Cardiac muscle cell (in vitro differentiated cells and primary cell): ENCODE results near the gene ATMIN. TPM values are rescaled to one million over a fixed set of nuclear protein-coding genes. Genes with fewer than 3 reads are reported as not detected.

Source experiments
- DNase-seq, 2 donors: peaks; one replicate each; pipeline versions ENCODE4 v3.0.0 to v3.0.0-alpha.2; 2010 to 2017; ENCODE audit warnings: low read depth in 1 of 2, low spot score in 1 of 2
- H3K27ac ChIP-seq: fragments of 200-600 bp; sonication (generic); 2 replicates; pipeline ENCODE4 v1.5.1; 2016
- H3K27me3 ChIP-seq: fragments of 200-600 bp; sonication (generic); 2 replicates; pipeline ENCODE4 v1.6.0; 2016; ENCODE audit warnings: control low read depth
- H3K36me3 ChIP-seq: fragments of 200-600 bp; sonication (generic); 2 replicates; pipeline ENCODE4 v1.5.1; 2016; ENCODE audit warnings: control low read depth
- H3K4me1 ChIP-seq: fragments of 200-600 bp; sonication (generic); 2 replicates; pipeline ENCODE4 v1.8.1; 2017; ENCODE audit warnings: low read depth, mild to moderate bottlenecking, mixed run types
- H3K4me3 ChIP-seq: fragments of 200-600 bp; sonication (generic); 2 replicates; pipeline ENCODE4 v1.5.1; 2016; ENCODE audit warnings: mild to moderate bottlenecking
- H3K9me3 ChIP-seq: fragments of 200-600 bp; sonication (generic); 2 replicates; pipeline ENCODE4 v1.5.1; 2017; ENCODE audit warnings: low read depth, mild to moderate bottlenecking, control low read depth
- CTCF ChIP-seq: IDR thresholded peaks from 2 replicates; pipeline ENCODE4 v1.5.1; 2012; ENCODE audit warnings: low read depth, mild to moderate bottlenecking, low read length
- polyA plus RNA-seq: library from polyadenylated mRNA; unstranded; fragments of >200 nt; fragmentation: Nextera tagmentation; extraction: Ambion mirVana; gene quantifications from 2 replicates; pipeline ENCODE4 v1.2.1, GENCODE V29; 2016
- total RNA-seq: library from RNA; depleted of rRNA; stranded (reverse); fragments of >200 nt; gene quantifications from 2 replicates; pipeline ENCODE4 v1.2.3, GENCODE V29; 2016

The ATMIN gene
- total and polyA plus RNA-seq, 2 experiments from 2014 or later = 25.9 to 36.5 TPM

- peaks cover 25% of the 10 kb centered on the region for H3K4me1 ChIP-seq
- no peaks in the 10 kb centered on the region for H3K9me3 ChIP-seq
- no peak overlapping the region for H3K27ac ChIP-seq
- H3K4me3 ChIP-seq = no peak overlapping the region
- TF ChIP-seq CTCF = no peak
- H3K27me3 ChIP-seq = no peaks in the 10 kb centered on the region
- H3K36me3 ChIP-seq = peaks cover 30% of the 10 kb centered on the region
- DNase-seq = peak in 1 of 2 donors; percentile 14
Observed at GRCh38 chr16:81040131-81040530, 4.5 kb downstream of the ATMIN start.

- H3K27ac ChIP-seq = no peak overlapping the region
- H3K36me3 ChIP-seq = peaks cover 30% of the 10 kb centered on the region
- no peaks in the 10 kb centered on the region for H3K27me3 ChIP-seq
- H3K9me3 ChIP-seq = no peaks in the 10 kb centered on the region
- H3K4me1 ChIP-seq = peaks cover 25% of the 10 kb centered on the region
- H3K4me3 ChIP-seq = no peak overlapping the region
- no peak for TF ChIP-seq CTCF
- DNase-seq = no peak
Observed at GRCh38 chr16:81040842-81041241, 5.2 kb downstream of the ATMIN start.

GRCh38 chr16:81041696-81042095, 6.1 kb downstream of the ATMIN start:
- Histone ChIP-seq H3K9me3 (no peaks in the 10 kb centered on the region), H3K27me3 (no peaks in the 10 kb centered on the region), H3K27ac (no peak overlapping the region), H3K4me3 (no peak overlapping the region), H3K4me1 (peaks cover 25% of the 10 kb centered on the region), H3K36me3 (peaks cover 30% of the 10 kb centered on the region)
- no peak for TF ChIP-seq CTCF
- DNase-seq = no peak

- no peak for TF ChIP-seq CTCF
- Histone ChIP-seq H3K9me3 (no peaks in the 10 kb centered on the region), H3K27ac (no peak overlapping the region), H3K4me3 (no peak overlapping the region), H3K36me3 (peaks cover 30% of the 10 kb centered on the region), H3K4me1 (peaks cover 19% of the 10 kb centered on the region), H3K27me3 (no peaks in the 10 kb centered on the region)
- no peak for DNase-seq
Observed at GRCh38 chr16:81042821-81043220, 7.2 kb downstream of the ATMIN start.

- TF ChIP-seq CTCF = no peak
- Histone ChIP-seq H3K9me3 (no peaks in the 10 kb centered on the region), H3K4me1 (no peaks in the 10 kb centered on the region), H3K27ac (no peak overlapping the region), H3K27me3 (no peaks in the 10 kb centered on the region), H3K36me3 (no peaks in the 10 kb centered on the region), H3K4me3 (no peak overlapping the region)
- no peak for DNase-seq
Observed at GRCh38 chr16:81053761-81054160, 18.1 kb downstream of the ATMIN start.
